Measurements from ENCODE around the gene GTPBP1.

Gene GTPBP1

DNA sequence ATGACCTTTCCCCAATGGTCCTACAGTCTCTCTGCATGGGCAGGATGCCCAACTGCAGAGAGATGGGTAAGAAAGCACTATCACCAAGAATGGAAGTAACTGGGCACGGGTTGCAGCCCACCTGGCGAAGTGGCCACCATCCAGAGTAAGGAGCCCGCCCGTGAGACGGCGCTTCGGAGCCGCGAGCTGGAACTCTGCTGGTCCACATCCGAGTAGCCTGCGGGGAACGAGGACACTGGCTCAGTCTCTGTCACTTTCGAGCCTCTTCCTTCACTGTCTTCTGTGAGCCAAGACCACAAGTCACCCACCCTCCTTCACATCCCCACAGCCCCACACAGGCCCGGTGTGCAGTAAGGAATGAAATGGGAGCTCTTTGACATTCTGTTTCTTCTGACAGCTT is 44.4 kb downstream of the GTPBP1 start:
- Mint-ChIP-seq H3K4me3 (no peak overlapping the region), H3K9me3 (no peaks in the 10 kb centered on the region), H3K27me3 (ENCODE audit: low read depth, poor library complexity) (peaks cover 3% of the 10 kb centered on the region), H3K4me1 (peaks cover 31% of the 10 kb centered on the region), H3K27ac (no peak overlapping the region), H3K36me3 (ENCODE audit: low read depth) (peaks cover 28% of the 10 kb centered on the region)
- DNase-seq, result no peak
- TF ChIP-seq, protein P1, sequence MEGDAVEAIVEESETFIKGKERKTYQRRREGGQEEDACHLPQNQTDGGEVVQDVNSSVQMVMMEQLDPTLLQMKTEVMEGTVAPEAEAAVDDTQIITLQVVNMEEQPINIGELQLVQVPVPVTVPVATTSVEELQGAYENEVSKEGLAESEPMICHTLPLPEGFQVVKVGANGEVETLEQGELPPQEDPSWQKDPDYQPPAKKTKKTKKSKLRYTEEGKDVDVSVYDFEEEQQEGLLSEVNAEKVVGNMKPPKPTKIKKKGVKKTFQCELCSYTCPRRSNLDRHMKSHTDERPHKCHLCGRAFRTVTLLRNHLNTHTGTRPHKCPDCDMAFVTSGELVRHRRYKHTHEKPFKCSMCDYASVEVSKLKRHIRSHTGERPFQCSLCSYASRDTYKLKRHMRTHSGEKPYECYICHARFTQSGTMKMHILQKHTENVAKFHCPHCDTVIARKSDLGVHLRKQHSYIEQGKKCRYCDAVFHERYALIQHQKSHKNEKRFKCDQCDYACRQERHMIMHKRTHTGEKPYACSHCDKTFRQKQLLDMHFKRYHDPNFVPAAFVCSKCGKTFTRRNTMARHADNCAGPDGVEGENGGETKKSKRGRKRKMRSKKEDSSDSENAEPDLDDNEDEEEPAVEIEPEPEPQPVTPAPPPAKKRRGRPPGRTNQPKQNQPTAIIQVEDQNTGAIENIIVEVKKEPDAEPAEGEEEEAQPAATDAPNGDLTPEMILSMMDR (IDR thresholded peaks at IDR 0.05), result no peak

DNA sequence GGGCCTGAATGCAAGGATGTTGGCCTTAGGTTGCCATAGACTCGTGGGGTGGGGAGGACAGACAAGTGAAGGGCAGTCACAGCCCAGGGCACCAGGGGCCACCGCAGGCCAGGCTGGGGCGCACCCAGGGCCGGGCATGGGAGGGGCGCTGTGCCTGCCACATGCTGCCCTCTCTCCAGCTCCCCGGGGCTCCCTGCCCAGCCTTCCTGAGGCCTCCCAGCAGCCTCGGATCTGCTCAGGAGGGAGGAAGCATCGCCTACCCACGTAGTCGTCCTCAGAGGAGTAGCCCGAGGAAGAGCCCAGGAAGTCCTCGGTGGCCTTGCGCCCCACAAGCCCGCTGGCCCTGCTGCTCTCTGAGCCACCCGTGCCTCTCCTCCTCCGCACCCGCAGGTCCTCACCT is 44.9 kb downstream of the GTPBP1 start:
- Mint-ChIP-seq H3K27me3 (ENCODE audit: low read depth, poor library complexity) (peaks cover 3% of the 10 kb centered on the region), H3K27ac (no peak overlapping the region), H3K4me3 (no peak overlapping the region), H3K9me3 (no peaks in the 10 kb centered on the region), H3K36me3 (ENCODE audit: low read depth) (peaks cover 23% of the 10 kb centered on the region), H3K4me1 (peaks cover 33% of the 10 kb centered on the region)
- TF ChIP-seq, protein P1 (IDR thresholded peaks at IDR 0.05), result no peak
- no peak for DNase-seq

DNA sequence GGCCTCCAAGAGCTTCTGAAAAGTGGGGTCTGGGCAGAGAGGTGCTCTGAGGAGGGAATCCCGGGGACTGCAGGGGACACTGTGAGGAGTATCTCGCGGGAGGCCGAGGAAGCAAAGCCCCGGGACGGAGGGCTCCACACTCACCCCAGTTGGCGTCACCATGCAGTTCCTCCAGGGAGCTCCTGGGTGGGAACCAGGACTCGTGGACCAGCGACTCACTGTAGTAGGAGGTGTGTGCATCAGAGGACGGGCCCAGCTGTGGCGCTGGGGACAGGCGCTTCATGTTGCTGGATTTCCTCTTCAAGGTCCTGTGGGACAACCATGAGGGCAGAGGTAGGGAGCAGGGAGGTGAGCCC is 45.3 kb downstream of the GTPBP1 start:
- H3K36me3 Mint-ChIP-seq (ENCODE audit: low read depth), result peaks cover 20% of the 10 kb centered on the region
- H3K4me1 Mint-ChIP-seq, result peaks cover 33% of the 10 kb centered on the region

DNA sequence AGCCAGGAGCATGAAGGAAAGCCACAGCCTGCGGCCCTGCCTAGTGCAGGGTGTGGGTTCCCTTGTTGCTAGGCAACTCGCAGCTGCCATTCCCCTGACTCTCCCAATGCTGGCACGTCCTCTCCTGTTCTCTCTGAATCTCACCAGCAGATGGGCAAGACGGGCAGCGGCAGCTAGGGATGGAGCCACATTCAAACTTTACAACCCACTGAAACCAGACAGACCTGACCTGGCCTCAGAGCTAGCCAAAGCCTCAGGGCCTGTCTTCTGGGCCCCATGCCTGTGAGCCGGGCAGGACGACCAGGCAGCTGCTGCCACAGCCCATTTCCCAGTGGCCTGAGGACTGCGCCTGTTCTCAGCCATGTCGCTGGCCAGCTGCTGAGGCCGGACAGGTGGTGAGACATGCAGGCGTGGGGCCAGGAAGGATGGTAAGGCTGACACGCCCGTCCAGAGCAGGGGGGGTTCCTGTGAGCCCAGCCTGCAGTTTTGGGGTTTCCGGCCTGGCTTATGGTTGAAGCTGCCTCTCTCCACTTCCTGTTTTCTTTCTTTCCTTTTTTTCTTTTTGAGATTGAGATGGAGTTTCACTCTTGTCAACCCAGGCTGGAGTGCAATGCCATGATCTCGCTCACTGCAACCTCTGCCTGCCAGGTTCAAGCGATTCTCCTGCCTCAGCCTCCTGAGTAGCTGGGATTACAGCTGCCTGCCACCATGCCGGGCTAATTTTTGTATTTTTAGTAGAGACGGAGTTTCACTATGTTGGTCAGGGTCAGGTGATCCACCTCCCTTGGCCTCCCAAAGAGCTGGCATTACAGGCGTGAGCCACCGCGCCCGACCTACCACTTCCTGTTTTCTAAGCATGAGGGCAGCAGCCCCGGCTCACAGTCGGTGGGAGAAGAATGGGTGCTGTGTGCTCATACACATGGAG is 45.9 kb downstream of the GTPBP1 start:
- TF ChIP-seq, protein P1 (IDR thresholded peaks at IDR 0.05), result no peak
- no peak for DNase-seq
- H3K4me3 Mint-ChIP-seq, result no peak overlapping the region
- H3K36me3 Mint-ChIP-seq (ENCODE audit: low read depth), result peaks cover 20% of the 10 kb centered on the region
- no peaks in the 10 kb centered on the region for H3K9me3 Mint-ChIP-seq
- H3K4me1 Mint-ChIP-seq, result peaks cover 37% of the 10 kb centered on the region
- H3K27me3 Mint-ChIP-seq (ENCODE audit: low read depth, poor library complexity), result peaks cover 3% of the 10 kb centered on the region
- H3K27ac Mint-ChIP-seq, result no peak overlapping the region

More for the DNA sequence above, 45.3 kb downstream of the GTPBP1 start:
- Mint-ChIP-seq H3K27ac (no peak overlapping the region), H3K9me3 (no peaks in the 10 kb centered on the region), H3K27me3 (ENCODE audit: low read depth, poor library complexity) (peaks cover 3% of the 10 kb centered on the region), H3K4me3 (no peak overlapping the region)
- no peak for DNase-seq
- TF ChIP-seq, protein P1 (IDR thresholded peaks at IDR 0.05), result no peak

DNA sequence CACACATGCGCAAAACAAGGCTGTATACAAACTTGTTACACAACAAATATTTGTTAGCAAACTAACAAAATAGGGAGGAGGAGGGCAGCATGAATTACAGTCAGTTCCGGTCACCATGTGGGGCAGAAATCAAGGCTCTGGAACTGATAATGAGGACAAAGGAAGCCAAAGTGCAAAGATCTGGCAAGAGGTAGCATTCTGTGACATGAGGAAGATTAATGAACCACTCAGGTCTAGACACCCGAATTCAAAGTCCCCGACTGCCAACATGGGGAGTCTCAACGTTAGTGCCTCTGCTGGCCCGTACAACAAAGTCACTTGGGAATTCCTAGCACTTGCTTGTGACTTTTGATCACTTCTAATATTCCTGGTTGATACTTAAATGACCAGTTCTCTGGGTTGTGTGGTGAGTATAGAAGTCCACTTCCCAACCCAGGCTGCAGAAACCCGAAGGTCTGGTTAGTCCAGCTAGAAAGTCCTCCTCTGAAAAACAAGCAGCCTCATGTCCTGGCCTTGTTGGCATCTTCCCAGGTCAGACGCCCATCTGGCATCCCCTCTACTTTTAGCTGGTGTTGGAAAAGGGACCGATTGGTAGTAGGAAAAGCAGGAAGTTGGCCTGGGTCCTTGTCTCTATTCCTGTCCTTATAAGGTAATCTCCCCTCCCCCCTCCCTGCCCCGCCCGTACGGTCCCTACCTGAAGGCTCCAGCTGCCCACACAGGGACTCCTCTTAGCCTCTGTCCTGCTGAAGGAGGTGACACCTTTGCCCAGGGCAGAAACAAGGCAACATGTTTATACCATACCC is 48.4 kb downstream of the GTPBP1 start:
- TF ChIP-seq, protein P1 (IDR thresholded peaks at IDR 0.05), result no peak
- Mint-ChIP-seq H3K36me3 (ENCODE audit: low read depth) (peaks cover 12% of the 10 kb centered on the region), H3K4me1 (peaks cover 46% of the 10 kb centered on the region), H3K4me3 (peak overlapping the region; percentile 87), H3K9me3 (no peaks in the 10 kb centered on the region), H3K27ac (no peak overlapping the region), H3K27me3 (ENCODE audit: low read depth, poor library complexity) (peaks cover 11% of the 10 kb centered on the region)
- no peak for DNase-seq

Measured in nephron progenitor cell (in vitro differentiated cells).